ENCODE data around the gene C12orf57.

C12orf57 gene

DNA sequence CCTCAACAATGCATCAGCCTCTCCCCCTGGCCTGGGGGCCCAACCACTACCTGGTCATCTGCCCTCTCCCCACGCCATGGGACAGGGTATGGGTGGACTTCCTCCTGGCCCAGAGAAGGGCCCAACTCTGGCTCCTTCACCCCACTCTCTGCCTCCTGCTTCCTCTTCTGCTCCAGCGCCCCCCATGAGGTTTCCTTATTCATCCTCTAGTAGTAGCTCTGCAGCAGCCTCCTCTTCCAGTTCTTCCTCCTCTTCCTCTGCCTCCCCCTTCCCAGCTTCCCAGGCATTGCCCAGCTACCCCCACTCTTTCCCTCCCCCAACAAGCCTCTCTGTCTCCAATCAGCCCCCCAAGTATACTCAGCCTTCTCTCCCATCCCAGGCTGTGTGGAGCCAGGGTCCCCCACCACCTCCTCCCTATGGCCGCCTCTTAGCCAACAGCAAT is 7.6 kb upstream of the C12orf57 start:
- no peak for FAIRE-seq

DNA sequence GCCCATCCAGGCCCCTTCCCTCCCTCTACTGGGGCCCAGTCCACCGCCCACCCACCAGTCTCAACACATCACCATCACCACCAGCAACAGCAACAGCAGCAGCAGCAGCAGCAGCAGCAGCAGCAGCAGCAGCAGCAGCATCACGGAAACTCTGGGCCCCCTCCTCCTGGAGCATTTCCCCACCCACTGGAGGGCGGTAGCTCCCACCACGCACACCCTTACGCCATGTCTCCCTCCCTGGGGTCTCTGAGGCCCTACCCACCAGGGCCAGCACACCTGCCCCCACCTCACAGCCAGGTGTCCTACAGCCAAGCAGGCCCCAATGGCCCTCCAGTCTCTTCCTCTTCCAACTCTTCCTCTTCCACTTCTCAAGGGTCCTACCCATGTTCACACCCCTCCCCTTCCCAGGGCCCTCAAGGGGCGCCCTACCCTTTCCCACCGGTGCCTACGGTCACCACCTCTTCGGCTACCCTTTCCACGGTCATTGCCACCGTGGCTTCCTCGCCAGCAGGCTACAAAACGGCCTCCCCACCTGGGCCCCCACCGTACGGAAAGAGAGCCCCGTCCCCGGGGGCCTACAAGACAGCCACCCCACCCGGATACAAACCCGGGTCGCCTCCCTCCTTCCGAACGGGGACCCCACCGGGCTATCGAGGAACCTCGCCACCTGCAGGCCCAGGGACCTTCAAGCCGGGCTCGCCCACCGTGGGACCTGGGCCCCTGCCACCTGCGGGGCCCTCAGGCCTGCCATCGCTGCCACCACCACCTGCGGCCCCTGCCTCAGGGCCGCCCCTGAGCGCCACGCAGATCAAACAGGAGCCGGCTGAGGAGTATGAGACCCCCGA is 7.0 kb upstream of the C12orf57 start:
- FAIRE-seq (peak; percentile 67), DNase-seq (ENCODE audit: extremely low spot score, insufficient read length, low read depth) (no peak)

More for the DNA sequence above, 7.6 kb upstream of the C12orf57 start:
- no peak for DNase-seq (ENCODE audit: extremely low spot score, insufficient read length, low read depth)

DNA sequence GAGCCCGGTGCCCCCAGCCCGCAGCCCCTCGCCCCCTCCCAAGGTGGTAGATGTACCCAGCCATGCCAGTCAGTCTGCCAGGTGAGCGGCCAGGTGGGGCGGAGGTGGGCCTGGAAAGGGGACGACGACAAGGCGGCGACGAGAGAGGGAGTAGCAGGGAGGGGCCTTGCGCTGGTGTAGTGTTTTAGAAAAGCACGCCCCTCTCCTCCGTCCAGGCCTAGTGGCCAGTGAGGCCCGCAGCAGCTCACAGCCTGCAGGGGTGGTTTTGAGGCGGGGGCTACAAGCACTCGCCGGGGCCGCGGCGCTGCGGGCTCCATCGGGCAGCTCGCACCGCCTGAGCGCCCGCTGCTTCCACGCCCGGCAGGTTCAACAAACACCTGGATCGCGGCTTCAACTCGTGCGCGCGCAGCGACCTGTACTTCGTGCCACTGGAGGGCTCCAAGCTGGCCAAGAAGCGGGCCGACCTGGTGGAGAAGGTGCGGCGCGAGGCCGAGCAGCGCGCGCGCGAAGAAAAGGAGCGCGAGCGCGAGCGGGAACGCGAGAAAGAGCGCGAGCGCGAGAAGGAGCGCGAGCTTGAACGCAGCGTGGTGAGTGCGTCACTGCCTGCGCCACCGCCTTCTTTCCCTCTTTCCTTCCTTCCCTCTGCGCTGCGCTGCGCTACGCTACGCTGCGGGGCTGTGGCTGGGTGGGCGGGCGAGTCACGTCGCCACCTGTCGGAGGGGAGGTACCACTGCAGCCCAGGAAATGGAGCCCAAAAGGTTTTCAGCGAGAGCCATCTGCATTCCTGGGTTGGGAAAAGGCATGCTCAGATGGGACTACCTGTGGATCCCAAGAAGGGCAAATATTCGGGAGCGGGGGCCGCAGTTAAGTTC is 6.1 kb upstream of the C12orf57 start:
- peak; percentile 100 for FAIRE-seq
- DNase-seq (ENCODE audit: extremely low spot score, insufficient read length, low read depth) = no peak

DNA sequence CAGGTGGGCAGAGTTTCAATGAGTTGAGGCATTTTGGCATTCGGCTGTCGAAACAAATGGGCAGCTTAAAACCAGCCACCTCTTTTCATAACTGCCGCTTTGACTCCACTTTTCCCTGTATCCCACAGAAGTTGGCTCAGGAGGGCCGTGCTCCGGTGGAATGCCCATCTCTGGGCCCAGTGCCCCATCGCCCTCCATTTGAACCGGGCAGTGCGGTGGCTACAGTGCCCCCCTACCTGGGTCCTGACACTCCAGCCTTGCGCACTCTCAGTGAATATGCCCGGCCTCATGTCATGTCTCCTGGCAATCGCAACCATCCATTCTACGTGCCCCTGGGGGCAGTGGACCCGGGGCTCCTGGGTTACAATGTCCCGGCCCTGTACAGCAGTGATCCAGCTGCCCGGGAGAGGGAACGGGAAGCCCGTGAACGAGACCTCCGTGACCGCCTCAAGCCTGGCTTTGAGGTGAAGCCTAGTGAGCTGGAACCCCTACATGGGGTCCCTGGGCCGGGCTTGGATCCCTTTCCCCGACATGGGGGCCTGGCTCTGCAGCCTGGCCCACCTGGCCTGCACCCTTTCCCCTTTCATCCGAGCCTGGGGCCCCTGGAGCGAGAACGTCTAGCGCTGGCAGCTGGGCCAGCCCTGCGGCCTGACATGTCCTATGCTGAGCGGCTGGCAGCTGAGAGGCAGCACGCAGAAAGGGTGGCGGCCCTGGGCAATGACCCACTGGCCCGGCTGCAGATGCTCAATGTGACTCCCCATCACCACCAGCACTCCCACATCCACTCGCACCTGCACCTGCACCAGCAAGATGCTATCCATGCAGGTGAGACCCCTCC is 5.2 kb upstream of the C12orf57 start:
- no peak for DNase-seq (ENCODE audit: extremely low spot score, insufficient read length, low read depth)
- FAIRE-seq = no peak

DNA sequence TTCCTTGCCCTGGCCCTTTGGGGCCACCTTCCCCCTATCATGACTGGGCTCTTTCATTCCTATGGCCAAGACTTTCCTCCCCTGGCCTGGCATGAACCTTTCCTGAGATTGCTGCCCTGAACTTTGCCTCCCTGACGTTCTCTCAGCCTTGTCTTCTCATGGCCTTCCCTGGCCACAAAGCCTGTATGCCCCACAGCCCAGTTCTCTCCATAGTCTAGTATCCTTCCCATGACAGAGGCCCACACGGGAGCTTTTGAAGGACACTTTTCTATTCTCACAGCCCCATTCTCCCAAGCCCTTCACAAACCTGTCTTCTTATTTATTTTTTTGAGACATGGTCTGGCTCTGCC is 4.7 kb upstream of the C12orf57 start:
- no peak for FAIRE-seq
- DNase-seq (ENCODE audit: extremely low spot score, insufficient read length, low read depth) = no peak

DNA sequence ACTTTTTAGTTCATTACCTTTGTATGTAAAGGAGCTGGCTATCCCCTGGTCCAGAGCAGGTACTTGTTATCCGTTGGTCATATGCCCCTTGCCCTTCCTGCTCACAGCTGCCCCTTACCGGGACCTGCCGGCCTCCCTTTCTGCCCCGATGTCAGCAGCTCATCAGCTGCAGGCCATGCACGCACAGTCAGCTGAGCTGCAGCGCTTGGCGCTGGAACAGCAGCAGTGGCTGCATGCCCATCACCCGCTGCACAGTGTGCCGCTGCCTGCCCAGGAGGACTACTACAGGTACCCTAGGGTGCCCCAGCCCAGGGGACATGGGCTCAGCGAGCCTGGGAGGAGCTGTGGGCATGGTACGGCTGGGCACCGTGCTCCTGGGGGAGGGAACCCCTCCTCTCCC is 2.6 kb upstream of the C12orf57 start:
- DNase-seq (ENCODE audit: extremely low spot score, insufficient read length, low read depth) (no peak), FAIRE-seq (no peak)

DNA sequence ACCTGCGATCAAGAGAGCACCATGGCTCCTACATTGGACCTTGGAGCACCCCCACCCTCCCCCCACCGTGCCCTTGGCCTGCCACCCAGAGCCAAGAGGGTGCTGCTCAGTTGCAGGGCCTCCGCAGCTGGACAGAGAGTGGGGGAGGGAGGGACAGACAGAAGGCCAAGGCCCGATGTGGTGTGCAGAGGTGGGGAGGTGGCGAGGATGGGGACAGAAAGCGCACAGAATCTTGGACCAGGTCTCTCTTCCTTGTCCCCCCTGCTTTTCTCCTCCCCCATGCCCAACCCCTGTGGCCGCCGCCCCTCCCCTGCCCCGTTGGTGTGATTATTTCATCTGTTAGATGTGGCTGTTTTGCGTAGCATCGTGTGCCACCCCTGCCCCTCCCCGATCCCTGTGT is 2.0 kb upstream of the C12orf57 start:
- DNase-seq (ENCODE audit: extremely low spot score, insufficient read length, low read depth) = no peak
- no peak for FAIRE-seq

DNA sequence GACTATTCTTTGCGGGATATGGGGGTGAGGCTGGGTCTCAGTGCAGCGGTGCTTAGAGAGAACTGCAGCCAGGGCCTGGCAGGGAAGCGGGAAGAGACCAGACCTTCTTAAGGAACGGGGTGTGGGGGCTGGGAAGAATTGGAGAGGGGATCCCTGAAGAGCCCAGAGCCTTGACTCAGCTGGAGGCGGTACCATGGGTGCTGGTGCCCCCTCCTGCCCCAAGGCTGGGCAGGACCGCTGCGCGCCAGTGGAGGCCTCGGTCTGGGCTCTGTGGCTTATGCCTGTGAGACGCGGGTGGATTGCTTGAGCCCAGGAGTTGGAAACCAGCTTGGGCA is 1.5 kb upstream of the C12orf57 start:
- no peak for FAIRE-seq
- no peak for DNase-seq (ENCODE audit: extremely low spot score, insufficient read length, low read depth)

DNA sequence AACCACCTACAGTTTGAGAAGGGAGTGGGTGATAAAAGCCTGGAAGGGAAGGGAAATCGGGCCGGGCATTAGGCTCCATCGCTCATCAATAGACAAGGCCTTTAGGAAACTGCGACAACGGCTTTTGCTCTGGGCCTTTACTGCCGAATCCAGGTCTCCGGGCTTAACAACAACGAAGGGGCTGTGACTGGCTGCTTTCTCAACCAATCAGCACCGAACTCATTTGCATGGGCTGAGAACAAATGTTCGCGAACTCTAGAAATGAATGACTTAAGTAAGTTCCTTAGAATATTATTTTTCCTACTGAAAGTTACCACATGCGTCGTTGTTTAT is 467 bp upstream of the C12orf57 start:
- no peak for DNase-seq (ENCODE audit: extremely low spot score, insufficient read length, low read depth)

DNA sequence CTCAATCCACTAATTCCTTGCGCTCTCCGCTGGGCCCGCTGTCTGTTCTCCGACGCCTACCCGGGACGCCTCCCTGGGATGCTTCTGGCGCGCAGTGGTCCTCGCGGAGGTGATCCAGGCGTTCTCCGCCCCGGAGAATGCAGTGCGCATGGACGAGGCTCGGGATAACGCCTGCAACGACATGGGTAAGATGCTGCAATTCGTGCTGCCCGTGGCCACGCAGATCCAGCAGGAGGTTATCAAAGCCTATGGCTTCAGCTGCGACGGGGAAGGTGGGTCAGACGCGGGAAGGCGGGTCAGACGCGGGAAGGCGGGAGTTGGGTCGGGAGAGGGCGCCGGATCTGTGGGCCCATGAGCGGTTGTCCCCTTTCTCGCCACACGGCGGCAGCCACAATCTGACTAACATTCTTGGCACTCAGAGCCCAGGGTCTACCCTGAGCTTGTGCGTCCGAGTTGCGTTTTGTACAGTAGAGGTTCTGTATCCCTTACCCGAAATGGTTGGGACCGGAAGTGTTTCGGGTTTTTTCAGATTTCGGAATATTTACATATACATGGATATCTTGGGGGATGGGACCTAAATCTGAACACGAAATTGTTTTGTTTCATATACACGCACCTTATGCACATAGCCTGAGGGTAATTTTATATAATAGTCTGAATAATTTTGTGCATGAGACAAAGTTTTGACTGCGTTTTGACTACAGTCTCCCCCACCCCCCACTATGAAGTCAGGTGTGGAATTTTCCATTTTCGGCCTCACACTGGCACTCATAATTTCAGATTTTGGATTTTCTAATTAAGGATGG is 762 bp downstream of the C12orf57 start:
- FAIRE-seq (peak; percentile 90), DNase-seq (ENCODE audit: extremely low spot score, insufficient read length, low read depth) (no peak)

More for the DNA sequence above, 467 bp upstream of the C12orf57 start:
- FAIRE-seq = peak; percentile 87

DNA sequence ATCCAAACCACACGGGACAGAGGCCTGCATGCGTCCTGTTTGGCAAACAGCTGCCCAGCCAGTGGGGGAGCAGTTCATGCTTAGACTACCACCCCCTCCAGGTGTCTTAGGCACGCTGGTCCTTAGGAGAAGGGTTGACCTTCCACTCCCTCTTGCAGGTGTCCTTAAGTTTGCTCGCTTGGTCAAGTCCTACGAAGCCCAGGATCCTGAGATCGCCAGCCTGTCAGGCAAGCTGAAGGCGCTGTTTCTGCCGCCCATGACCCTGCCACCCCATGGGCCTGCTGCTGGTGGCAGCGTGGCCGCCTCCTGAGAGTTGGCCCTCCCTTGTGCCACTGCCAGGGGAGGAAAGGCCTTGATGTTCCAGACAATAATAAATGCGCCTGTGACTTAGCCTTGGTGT is 1.8 kb downstream of the C12orf57 start:
- DNase-seq (ENCODE audit: extremely low spot score, insufficient read length, low read depth) (no peak), FAIRE-seq (no peak)

DNA sequence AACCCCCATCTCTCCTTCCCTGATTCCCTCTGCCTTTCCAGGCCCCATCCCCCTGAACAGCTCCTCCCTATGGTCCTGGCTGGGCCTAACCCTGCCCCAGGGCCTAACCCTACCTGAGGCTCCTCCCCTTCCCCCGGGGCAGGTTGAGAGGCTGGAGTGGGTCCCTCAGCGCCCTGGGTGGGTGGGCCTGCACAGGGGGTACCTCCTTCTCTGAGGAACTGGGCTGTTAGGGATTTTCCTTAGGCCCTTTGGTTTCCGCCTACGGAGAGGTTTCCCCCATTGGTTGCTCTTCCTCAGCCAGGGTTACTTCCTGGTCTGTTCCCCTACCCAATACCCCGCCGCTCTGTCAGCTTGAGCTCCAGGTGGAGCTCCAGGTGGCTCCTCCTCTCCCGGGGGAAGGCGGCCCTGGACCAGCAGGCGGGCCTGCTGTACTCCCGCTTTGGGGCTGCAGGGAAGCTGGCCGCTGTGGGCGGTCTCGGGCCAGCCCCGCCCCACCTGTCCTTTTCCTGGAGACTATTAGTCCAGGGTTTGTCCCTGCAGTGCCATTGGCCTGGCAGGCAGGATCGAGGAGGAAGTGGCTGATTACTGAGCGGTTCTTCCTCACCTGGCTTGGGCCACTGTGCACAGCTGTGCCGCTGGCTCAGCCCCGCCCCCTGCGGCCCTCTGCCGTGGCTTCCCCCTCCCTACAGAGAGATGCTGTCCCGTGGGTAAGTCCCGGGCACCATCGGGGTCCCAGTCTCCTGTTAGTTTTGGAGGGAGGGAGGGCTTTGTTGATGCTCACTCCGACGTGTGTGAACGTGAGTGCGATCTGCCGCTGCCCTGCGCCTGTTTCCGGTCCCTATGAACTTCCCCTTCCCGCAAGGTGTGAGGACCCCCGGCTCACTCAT is 2.5 kb downstream of the C12orf57 start:
- FAIRE-seq = peak; percentile 89
- no peak for DNase-seq (ENCODE audit: extremely low spot score, insufficient read length, low read depth)

DNA sequence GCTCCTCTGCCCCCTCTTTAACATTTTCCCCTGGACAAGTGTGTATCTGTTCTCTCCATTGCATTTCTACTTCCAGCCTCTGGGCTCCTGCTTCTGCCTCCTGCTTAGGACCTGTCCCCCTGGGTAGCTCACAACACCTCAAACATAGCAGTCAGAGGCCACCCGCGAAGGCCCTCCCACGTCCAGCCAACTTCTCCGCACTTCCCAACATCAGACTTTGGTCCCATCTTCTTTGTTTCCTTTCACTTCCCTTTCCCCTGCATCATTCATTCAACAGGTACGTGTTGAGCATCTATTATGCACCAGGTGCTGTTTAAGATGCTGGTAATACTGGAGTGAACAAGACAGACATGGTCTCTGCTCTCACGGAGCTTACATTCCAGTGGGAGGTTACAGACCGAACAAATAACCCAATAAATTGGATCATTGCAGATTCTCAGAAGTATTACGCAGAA is 3.1 kb downstream of the C12orf57 start:
- FAIRE-seq (no peak), DNase-seq (ENCODE audit: extremely low spot score, insufficient read length, low read depth) (no peak)

DNA sequence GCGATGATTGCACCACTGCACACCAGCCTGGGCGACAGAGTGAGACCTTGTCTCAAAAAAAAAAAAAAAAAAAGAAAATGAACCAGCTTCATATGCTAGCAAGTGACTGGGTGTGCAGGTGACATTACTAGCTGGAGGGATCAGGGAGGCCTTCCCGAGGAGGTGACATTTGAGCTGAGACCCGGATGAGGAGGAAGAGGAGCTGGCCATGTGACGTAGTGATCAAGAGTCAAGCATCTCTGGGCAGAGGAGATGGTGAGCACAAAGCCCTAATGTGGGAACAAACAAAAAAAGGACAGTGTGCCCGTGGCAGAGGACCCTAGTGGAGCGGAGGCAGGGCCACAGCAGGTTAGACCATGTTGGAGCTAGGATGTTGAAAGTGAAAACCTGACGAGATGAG is 3.8 kb downstream of the C12orf57 start:
- no peak for FAIRE-seq
- DNase-seq (ENCODE audit: extremely low spot score, insufficient read length, low read depth) = no peak

DNA sequence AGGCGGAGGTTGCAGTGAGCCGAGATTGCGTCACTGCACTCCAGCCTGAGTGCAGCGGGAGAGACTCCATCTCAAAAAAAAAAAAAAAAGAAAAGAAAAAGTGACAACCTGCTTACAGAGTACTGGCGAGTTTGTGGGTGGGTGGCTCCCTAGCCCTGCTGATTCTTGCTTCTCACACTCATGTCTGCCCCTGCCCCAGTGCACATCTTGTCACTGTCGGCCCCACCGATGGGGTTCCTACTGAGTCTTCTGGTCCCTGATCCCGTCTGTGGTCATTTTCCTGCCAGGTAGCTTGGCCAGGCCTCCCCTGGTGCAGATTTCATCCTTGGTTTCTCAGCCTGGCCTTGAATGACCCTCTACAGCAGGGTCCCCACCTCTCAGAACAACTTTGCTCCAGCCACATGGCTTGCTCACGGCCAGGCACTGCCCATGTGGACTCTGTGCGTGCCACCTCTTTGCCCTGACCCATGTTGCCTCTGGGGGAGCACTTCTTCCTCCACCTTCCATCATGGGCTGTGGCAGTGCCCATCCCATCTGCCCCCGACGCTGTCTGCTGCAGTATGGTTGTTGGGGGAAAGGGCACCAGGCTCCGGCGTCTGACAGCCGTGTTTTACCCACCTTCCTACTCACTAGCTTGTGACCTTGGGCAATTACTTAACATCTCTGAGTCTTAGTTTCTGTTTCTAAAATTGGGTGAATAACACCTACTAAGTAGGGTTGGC is 5.2 kb downstream of the C12orf57 start:
- DNase-seq (ENCODE audit: extremely low spot score, insufficient read length, low read depth) (no peak), FAIRE-seq (peak; percentile 89)

DNA sequence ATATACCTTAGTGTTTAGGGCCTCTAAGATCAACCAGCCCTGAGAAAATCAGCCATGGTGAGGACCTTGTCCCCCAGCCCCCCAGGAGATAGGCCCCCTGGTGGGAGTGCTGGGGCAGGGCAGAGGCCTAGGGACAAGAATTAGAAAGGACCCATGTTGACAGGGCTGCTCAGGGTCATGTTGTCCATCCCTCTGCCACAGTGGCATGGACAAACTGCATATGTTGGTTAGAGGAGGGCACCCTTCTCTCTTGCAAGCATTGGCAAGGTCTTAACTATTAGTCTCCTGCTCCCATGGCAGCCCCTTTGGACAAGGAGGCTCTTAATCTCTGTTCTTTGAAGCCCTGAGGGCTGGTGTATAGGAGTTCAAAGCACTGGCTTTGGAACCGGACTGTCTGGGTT is 6.6 kb downstream of the C12orf57 start:
- no peak for DNase-seq (ENCODE audit: extremely low spot score, insufficient read length, low read depth)
- FAIRE-seq = peak; percentile 75

DNA sequence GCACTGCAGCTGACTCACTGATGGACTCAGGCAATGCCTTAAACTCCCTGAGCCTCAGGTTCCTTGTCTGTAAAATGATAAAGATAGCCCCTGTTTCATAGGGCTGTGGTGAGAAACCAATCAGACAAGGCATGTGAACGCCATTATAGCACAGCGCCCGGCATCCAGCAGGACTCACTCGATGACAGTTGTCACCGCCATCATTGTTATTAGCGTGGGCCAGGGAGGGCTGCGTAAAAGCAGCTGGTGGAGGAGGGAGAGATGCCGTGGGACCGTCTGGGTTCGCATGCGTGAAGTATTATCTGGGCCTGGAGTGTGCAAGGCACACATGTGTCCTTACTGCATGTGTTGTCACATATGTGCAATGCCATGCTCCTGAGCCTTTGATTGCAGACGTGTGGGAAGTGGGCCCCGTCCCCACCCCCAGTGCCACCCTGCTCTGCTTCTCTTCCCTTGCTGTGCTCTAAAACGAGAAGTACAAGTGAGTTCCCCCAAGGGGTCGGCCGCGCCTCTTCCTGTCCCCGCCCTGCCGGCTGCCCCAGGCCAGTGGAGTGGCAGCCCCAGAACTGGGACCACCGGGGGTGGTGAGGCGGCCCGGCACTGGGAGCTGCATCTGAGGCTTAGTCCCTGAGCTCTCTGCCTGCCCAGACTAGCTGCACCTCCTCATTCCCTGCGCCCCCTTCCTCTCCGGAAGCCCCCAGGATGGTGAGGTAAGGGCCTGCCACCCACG is 7.2 kb downstream of the C12orf57 start, which contains the start of gene PTPN6:
Gene PTPN6 (plus strand): TSS at position 546 of the 730 bp plus-strand sequence. CDS start 157 bp downstream, at position 703.
- FAIRE-seq (peak; percentile 91), DNase-seq (ENCODE audit: extremely low spot score, insufficient read length, low read depth) (no peak)
